Activated CD8-positive, alpha-beta memory T cell treated with anti-CD3 and anti-CD28 coated beads, Interleukin-2, amount 50 U/mL, for 1 hour (primary cell): ENCODE data around the gene AP3S1.

Source experiments
- DNase-seq: peaks from one replicate; pipeline ENCODE4 v3.0.0-alpha.2; 2020; ENCODE audit errors: extremely low read depth

AP3S1 gene

DNA sequence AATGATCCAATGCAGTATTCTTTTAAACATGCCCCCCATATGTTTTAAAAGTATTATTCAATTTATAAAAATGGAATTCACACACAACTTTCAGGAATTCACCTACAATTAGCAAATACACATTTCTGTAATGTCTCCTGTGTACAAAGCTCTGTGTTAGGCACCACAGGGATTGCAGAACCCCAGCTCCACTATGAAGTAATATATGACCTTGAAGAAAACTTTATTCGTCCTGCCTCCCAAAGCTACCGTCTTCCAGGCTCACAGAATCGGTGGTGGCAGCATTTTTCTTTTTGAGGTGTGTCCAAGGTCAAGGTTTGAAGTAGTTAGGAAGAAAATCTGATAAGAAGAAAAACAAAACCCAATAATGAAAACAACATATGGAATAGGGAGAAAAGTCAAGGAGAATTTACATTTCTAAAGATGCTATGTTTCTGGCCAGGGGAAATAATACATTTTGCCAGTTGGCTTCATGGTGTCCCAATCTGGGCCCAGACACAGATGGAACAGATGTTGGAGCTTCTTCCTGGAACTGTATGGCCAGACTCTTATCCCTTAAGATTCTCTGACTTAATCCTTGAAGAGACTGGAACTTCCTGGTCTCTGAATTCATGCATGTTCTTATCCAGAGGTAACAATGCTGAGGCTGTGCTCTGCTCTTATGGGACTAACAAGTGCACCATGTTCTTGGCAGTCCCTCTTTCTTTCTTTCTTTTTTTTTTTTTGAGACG is 98.5 kb downstream of the AP3S1 start:
- DNase-seq = no peak

- no peak for DNase-seq
These were observed 99.4 kb downstream of the AP3S1 start for GRCh38 chr5:115941051-115941675.

DNA sequence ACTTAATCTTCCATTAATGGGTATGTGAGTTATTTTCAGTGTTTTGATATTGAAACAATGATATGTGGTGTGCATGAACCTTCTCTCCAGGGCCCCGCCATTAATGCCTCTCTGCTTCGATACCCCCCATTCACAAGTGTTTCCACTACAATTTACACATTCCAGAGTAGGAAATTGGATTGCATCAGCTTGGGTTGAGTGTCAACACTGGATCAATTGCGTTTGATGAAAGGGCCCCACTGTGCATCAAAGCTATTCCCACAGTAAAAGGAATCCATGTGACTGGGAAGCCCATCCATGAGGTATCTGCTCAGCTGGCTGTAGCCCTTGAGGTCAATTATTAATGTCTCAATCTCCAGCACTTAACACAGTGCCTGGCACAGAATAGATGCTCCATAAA is 102.8 kb downstream of the AP3S1 start:
- DNase-seq = no peak

DNA sequence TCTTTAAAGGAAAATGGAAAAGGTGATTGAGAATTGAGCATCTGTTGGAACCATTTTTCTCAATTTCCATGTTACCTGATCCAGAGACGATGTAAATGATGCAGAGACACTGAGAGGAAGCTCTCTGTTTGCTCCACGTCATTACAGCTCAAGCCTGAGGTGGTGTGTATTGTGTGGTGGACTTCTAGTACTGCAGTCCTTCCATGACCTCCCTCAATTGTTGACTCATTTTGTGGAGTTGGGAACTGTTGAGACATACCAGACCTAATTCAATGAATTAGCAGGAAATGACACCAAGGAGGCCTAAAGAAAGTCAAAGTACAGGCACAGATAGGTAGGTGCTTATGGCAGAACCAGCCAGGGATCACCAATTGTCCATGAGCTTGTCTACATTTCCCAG is 104.9 kb downstream of the AP3S1 start:
- no peak for DNase-seq

DNA sequence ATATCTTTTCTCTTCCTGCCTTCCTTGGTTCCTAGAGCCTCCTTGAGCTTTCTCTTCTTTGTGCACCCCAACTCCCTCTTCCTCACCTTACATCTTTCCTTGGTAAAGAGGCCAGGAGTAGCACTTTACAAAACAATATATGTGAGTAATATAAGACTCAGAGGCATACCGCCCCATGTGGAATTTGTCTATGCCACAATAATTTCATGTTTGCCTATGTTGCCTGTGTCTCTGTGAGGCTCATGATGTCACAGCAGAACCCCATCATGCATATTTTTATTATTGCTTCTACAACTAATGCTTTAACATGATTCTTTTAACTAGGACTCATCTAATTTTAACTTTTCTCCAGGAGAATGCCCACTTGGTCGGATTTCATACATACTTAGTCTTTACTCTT is 105.5 kb downstream of the AP3S1 start:
- no peak for DNase-seq

DNA sequence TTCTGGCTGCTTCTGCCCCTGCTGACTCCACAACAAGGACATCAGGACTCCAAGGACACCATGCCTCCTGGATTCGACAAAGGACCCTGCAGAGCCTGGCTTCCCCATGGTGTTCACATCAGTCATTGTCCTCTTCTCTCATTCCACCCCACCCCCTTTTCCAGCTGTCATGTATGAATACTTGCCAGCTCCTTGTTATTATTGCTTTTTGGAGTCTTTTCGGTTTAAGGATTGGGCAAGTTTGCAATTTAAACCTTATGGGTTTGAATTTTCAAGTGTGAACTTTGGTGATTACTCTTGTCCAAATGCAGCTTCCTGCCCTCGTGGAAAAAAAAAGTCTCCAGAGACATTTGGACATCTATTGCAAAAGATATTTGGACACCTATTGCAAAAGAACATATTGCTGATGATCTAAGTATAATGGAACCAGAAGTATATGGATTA is 106.4 kb downstream of the AP3S1 start:
- DNase-seq = no peak

- no peak for DNase-seq
These were observed 107.4 kb downstream of the AP3S1 start for GRCh38 chr5:115949096-115949495.

GRCh38 chr5:115952588-115952987 is 110.9 kb downstream of the AP3S1 start:
- no peak for DNase-seq

DNA sequence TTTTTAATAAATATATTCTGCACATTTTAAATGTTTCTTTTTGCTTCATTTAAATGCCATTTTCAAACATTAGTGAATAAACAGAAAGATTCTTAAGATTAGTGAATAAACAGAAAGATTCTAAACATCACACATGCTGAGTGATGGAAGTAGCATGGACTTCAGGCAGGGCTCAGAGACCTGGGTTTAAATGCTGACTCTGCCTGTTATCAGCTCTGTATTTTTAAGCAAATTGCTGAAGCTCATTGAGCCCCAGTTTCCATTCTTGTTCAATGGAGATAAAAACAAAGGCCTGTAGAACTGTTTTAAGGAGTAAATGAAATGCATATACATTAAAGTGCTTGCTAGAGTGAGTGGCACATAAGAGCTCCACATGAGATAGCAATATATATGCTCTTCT is 112.4 kb downstream of the AP3S1 start:
- DNase-seq = no peak

- DNase-seq = no peak
These were observed 115.2 kb downstream of the AP3S1 start for GRCh38 chr5:115956957-115957356.

- DNase-seq = no peak
These were observed 119.9 kb downstream of the AP3S1 start for GRCh38 chr5:115961381-115962238.

GRCh38 chr5:115962239-115962564 is 120.5 kb downstream of the AP3S1 start, which contains the start of gene LVRN:
Gene LVRN, plus strand, starts transcription at chr5:115962475. Its CDS starts 143 bp downstream, at chr5:115962618.
- DNase-seq = no peak

DNA sequence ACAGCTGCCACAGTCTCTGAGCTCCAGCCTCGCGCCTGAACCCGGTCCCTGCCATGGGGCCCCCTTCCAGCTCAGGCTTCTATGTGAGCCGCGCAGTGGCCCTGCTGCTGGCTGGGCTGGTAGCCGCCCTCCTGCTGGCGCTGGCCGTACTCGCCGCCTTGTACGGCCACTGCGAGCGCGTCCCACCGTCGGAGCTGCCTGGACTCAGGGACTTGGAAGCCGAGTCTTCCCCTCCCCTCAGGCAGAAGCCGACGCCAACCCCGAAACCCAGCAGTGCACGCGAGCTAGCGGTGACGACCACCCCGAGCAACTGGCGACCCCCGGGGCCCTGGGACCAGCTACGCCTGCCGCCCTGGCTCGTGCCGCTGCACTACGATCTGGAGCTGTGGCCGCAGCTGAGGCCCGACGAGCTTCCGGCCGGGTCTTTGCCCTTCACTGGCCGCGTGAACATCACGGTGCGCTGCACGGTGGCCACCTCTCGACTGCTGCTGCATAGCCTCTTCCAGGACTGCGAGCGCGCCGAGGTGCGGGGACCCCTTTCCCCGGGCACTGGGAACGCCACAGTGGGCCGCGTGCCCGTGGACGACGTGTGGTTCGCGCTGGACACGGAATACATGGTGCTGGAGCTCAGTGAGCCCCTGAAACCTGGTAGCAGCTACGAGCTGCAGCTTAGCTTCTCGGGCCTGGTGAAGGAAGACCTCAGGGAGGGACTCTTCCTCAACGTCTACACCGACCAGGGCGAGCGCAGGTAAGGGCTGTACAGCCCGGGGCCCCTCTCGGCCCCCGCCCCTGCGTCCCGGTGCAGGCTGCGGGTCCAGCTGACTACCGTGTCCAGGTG is 121.0 kb downstream of the AP3S1 start:
- no peak for DNase-seq

DNA sequence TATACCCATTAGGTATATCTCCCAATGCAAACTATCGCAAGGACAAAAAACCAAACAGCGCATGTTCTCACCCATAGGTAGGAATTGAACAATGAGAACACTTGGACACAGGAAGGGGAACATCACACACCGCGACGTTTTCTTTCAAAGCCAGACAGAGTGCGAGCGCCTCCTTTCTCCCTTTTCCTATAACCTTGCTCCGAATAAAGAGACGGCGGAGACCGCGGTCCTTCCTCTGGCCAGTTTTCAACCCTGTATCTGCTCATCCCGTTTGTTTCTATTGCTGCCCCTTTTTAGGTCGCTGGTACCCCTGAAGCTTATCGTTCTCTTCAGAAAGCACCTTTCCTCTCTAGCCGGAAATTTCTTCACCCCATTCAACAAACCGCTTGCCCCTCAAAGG is 121.8 kb downstream of the AP3S1 start:
- DNase-seq = no peak
